Mesodermal cell (in vitro differentiated cells): ENCODE data around the gene NQO2.
"Not testable (repeated sequence)": the region's sequence is repeated elsewhere in the genome, so short reads cannot be mapped to it uniquely, and the experiment has no call there.

ENCODE experiments used
- H3K27ac ChIP-seq: 2 replicates; pipeline ENCODE4 v1.7.0; 2013; ENCODE audit warnings: mild to moderate bottlenecking, low read depth, low read length, moderate library complexity; ENCODE audit not compliant: severe bottlenecking
- H3K36me3 ChIP-seq: 2 replicates; pipeline ENCODE4 v1.7.1; 2013; ENCODE audit warnings: mild to moderate bottlenecking, low read length, moderate library complexity; ENCODE audit not compliant: control insufficient read depth, insufficient read depth
- H3K4me1 ChIP-seq: one replicate; pipeline ENCODE4 v1.7.1; 2013; ENCODE audit warnings: mild to moderate bottlenecking, low read length; ENCODE audit not compliant: insufficient read depth, control insufficient read depth, poor library complexity, severe bottlenecking
- H3K4me3 ChIP-seq: 2 replicates; pipeline ENCODE4 v1.7.0; 2013; ENCODE audit warnings: low read length, control low read depth, mild to moderate bottlenecking; ENCODE audit not compliant: insufficient read depth, poor library complexity, severe bottlenecking; ENCODE audit errors: extremely low read depth
- H3K9me3 ChIP-seq: 2 replicates; pipeline ENCODE4 v1.7.1; 2013; ENCODE audit warnings: mild to moderate bottlenecking, low read length, moderate library complexity; ENCODE audit not compliant: control insufficient read depth
- WGBS, 2 experiments: methylation state at CpG; one replicate each; pipeline ENCODE4 v1.1.5; 2013; ENCODE audit warnings: missing lambda C conversion rate in 2 of 2; ENCODE audit not compliant: insufficient coverage in 2 of 2; 5-methylcytosine and 5-hydroxymethylcytosine counted together

The NQO2 gene

DNA sequence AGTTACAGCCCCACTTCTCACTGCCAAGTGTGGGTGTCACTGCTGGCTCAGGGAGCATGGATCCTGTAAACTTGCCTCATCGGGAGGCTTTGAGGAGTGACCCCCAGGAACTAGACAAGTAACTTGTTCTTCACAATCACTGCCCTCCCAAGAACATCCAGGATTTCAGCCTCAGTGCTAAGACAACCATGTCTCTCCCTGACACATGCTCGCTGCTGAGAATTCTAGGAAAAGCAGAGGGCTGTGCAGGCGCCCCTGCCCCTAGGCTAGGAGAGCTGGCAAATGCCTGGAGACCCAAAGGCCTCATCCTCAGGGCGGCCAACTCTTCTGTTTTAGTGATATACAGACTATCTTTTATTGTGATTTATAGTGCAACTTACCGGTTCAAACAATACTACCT is 3.5 kb downstream of the NQO2 start:
- not testable (repeated sequence) for H3K4me1 ChIP-seq, H3K27ac ChIP-seq, H3K9me3 ChIP-seq, H3K4me3 ChIP-seq
- 100% methylated on average over 2 of the region's 5 CpGs; no CpG with 5 or more reads in 1 of the 2 experiments for WGBS, 2 experiments
- H3K36me3 ChIP-seq: peaks cover 23% of the 10 kb centered on the region

DNA sequence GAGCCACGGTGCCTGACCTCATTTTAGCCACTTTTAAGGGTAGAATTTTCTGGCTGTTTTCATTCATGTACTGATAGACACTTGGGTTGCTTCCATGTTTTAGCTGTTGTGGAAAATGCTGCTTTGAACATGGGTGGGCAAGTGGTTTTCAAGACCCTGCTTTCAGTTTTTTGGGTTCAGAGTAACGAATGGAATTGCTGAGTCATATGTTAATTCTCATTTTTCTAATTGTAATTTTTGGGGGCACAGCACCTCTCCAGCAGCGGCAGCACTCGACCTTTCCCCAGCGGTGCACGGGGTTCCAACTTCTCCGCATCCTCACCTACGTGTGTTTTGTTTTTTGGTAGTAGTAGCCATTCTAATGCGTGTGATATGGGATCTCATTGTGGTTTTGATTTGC is 5.4 kb downstream of the NQO2 start:
- WGBS, 2 experiments: 83 to 96% methylated on average over 7 of the region's 9 CpGs
- H3K36me3 ChIP-seq: peaks cover 32% of the 10 kb centered on the region
- H3K9me3 ChIP-seq: no peaks in the 10 kb centered on the region
- H3K4me3 ChIP-seq: no peak overlapping the region
- H3K4me1 ChIP-seq: no peaks in the 10 kb centered on the region
- H3K27ac ChIP-seq: no peak overlapping the region

DNA sequence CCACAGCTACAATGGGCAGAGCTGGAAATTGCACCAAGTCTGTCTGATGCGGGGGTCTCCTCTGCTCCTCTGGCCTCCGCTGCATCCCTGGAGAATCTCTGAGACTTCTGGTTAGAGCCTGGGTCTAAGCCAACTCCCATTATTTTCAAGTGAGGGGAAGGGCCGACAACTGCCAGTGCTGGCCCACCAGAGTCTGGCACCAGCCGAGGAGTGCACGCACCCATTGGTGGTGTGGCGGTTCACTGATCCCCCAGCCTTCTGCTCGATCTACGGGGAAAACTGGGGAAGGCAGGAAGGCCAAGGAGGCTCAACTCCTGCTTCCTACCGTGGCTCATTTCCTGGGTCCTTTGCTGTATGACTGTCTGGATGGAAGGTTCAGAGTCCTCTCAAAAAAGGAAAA is 6.2 kb downstream of the NQO2 start:
- Histone ChIP-seq H3K27ac (no peak overlapping the region), H3K36me3 (peaks cover 40% of the 10 kb centered on the region), H3K9me3 (peaks cover 6% of the 10 kb centered on the region), H3K4me1 (no peaks in the 10 kb centered on the region), H3K4me3 (no peak overlapping the region)
- WGBS, 2 experiments: 91 to 100% methylated on average over 5 to 6 of the region's 9 CpGs

DNA sequence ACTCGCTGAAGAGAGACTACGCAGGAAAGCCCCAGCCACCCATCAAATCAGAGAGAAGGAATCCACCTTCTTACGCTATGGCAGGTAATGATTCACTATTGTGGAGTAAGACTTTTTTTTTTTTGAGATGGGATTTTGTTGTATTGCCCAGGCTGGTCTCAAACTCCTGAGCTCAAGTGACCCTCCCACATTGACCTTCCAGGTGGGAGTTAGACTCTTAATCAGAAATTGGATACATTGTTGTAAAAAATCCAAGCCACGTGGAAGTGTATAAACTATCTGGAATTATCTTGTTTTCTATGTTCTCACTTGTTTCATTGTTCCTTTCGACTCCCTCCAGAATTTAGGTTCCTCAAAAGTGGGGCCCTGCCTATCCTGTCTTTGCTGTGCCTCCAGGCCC is 6.8 kb downstream of the NQO2 start:
- 90 to 100% methylated on average over 1 to 3 of the region's 5 CpGs for WGBS, 2 experiments

DNA sequence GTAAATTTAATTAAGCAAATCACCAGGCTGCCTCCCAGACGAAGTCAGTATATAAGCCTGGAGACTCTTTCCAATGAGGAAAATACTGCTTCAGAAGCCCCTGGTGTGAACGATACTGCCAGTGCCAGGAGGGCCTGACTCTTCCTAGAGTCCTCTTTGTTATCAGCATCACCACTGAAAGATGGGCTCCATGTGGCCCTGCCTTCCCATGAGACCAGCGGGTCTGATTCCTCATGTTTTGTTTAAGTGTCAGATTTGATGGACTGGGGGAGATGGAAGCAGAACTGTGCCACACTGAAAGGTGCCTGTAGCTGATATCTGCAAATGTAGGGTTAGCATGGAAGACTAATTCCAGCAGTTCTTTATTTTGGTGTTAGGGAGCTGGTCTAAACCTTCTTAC is 7.9 kb downstream of the NQO2 start:
- peaks cover 19% of the 10 kb centered on the region for H3K9me3 ChIP-seq
- 78 to 97% methylated on average over 2 to 3 of the region's 3 CpGs for WGBS, 2 experiments

More for the DNA sequence above, 6.8 kb downstream of the NQO2 start:
- peaks cover 9% of the 10 kb centered on the region for H3K9me3 ChIP-seq
- peaks cover 44% of the 10 kb centered on the region for H3K36me3 ChIP-seq
- H3K4me3 ChIP-seq: no peak overlapping the region
- H3K27ac ChIP-seq: no peak overlapping the region
- H3K4me1 ChIP-seq: no peaks in the 10 kb centered on the region

DNA sequence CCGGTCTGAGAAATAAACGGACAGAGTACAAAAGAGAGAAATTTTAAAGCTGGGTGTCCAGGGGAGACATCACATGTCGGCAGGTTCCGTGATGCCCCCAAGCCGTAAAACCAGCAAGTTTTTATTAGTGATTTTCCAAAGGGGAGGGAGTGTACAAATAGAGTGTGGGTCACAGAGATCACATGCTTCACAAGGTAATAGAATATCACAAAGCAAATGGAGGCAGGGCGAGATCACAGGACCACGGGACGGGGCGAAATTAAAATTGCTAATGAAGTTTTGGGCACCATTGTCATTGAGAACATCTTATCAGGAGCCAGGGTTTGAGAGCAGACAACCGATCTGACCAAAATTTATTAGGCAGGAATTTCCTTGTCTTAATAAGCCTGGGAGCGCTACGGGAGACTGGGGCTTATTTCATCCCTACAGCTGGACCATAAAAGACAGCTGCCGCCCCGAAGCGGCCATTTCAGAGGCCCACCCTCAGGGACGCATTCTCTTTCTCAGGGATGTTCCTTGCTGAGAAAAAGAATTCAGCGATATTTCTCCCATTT is 9.1 kb downstream of the NQO2 start:
- not testable (repeated sequence) for H3K4me3 ChIP-seq, H3K4me1 ChIP-seq, H3K27ac ChIP-seq
- Histone ChIP-seq H3K9me3 (peaks cover 19% of the 10 kb centered on the region), H3K36me3 (peaks cover 56% of the 10 kb centered on the region)
- WGBS, 2 experiments: 71 to 79% methylated on average over 9 to 14 of the region's 17 CpGs

More for the DNA sequence above, 7.9 kb downstream of the NQO2 start:
- Histone ChIP-seq H3K4me3 (no peak overlapping the region), H3K27ac (no peak overlapping the region), H3K4me1 (no peaks in the 10 kb centered on the region), H3K36me3 (peaks cover 55% of the 10 kb centered on the region)

DNA sequence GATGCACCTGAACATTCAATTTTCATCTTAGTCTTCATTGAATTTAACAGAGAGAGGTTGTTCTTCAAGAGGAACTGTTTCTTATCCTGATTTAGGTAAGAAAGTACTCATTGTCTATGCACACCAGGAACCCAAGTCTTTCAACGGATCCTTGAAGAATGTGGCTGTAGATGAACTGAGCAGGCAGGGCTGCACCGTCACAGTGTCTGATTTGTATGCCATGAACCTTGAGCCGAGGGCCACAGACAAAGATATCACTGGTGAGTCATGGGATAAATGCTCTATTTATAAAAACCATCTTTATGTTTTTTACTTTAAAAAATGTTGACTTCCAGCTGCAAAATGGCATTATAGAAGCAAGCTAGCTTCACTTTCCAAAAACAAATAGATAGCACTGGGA is 10.2 kb downstream of the NQO2 start:
- peaks cover 19% of the 10 kb centered on the region for H3K9me3 ChIP-seq
- H3K27ac ChIP-seq: no peak overlapping the region
- H3K4me1 ChIP-seq: no peaks in the 10 kb centered on the region
- WGBS, 2 experiments: 83% methylated on average over 2 of the region's 3 CpGs; no CpG with 5 or more reads in 1 of the 2 experiments
- H3K4me3 ChIP-seq: no peak overlapping the region
- peaks cover 56% of the 10 kb centered on the region for H3K36me3 ChIP-seq

DNA sequence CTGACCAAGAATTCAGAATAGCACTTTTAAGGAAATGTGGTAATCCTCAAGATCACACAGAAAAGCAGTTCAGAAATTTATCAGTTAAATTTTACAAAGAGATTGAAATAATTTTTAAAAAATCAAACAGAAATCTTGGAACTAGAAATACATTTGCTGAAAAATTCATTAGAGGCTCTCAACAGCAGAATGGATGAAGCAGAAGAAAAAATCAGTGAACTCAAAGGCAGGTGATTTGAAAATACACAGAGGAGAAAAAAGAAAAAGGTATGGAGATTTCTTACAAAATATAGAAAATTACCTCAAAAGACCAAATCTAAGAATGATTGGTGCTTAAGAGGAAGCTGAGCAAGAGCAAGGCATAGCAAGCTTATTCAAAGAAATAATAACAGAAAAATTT is 11.5 kb downstream of the NQO2 start:
- Histone ChIP-seq H3K27ac (no peak overlapping the region), H3K4me3 (no peak overlapping the region), H3K36me3 (peaks cover 53% of the 10 kb centered on the region), H3K9me3 (peaks cover 19% of the 10 kb centered on the region), H3K4me1 (no peaks in the 10 kb centered on the region)

DNA sequence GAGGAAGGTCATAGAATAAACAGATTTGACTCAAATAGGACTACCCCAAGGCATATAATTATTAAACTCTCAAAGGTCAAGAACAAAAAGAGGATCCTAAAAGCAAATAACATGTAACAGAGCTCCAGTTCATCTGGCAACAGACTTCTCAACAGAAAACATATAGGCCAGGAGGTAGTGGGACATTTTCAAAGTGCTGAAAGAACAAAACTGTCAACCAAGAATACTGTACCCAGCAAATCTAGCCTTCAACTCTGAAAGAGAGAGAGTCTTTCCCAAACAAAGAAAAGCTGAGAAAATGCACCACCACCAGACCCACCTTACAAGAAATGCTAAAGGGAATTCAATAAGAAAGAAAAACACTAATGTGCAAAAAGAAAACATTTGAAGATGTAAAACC is 11.9 kb downstream of the NQO2 start:
- Histone ChIP-seq H3K36me3 (peaks cover 51% of the 10 kb centered on the region), H3K4me1 (no peaks in the 10 kb centered on the region)

DNA sequence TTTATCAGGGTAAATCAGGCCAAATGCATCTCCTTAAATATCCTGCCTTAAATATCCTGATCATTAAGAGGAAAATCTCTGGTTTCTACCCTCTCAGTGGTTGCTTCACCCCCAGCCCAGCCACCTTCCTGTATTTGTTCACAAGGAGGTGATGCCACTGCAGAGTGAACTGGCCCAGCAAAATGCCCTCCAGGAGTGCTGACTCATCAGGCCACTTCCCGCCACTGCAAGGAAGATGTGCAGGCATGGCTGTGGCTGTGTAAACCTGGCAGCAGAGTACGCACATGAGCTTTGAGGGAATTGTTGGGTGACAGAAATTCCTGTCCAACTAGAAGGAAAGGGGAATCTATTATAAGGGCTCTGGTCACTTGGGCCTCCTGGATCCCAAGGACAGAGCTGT is 13.8 kb downstream of the NQO2 start:
- H3K36me3 ChIP-seq: peaks cover 46% of the 10 kb centered on the region
- peaks cover 19% of the 10 kb centered on the region for H3K9me3 ChIP-seq
- H3K4me3 ChIP-seq: no peak overlapping the region
- 94 to 100% methylated on average over 2 of the region's 2 CpGs for WGBS, 2 experiments
- no peak overlapping the region for H3K27ac ChIP-seq
- no peaks in the 10 kb centered on the region for H3K4me1 ChIP-seq

More for the DNA sequence above, 11.9 kb downstream of the NQO2 start:
- Histone ChIP-seq H3K4me3 (no peak overlapping the region), H3K27ac (no peak overlapping the region), H3K9me3 (peaks cover 19% of the 10 kb centered on the region)

DNA sequence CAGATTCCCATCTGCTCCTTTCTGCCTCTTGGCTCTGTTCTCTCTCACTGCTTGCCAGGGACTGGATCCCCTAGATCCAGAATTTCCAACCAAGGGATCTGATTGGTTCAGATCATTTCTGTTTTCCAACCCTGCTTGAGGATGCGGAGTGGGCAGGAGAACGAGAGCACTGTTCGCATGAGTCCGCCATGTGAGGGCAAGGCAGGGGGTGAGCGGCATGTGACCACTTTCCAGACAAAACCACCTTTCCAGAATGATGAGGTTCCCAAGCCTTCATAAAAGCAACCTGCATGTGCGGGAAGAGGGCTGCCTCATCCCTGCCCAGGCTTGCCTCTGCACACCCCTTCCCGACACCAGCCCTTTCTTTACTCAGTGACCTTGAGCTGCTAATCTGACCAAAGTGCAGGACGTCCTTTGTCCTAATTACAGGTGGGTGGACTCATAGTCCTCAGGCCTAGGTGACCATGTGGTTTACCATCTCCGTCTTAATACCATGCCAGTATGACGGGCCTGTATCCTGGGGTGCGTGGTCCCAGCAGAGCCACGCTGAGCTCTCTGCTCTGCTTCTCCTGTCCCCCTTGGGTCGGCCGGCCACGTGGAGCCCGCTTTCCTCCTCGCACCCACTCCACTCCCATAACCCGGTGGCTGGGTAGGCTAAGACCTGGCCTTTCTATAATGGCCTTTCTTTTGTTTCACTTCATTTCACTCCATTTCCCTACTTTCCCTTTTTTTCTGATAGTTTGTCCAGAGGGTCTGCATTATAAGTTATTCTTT is 14.4 kb downstream of the NQO2 start:
- peaks cover 42% of the 10 kb centered on the region for H3K36me3 ChIP-seq

More for the DNA sequence above, 14.4 kb downstream of the NQO2 start:
- 94 to 96% methylated on average over 18 of the region's 18 CpGs for WGBS, 2 experiments
- Histone ChIP-seq H3K9me3 (peaks cover 19% of the 10 kb centered on the region), H3K4me1 (no peaks in the 10 kb centered on the region), H3K4me3 (no peak overlapping the region), H3K27ac (no peak overlapping the region)
